Common myeloid progenitor, CD34-positive (primary cell): ENCODE data around the gene SERTAD4. TPM values are rescaled to one million over a fixed set of nuclear protein-coding genes. Genes with fewer than 3 reads are reported as not detected.
"Not testable (repeated sequence)": the region's sequence is repeated elsewhere in the genome, so short reads cannot be mapped to it uniquely, and the experiment has no call there.

Experiments used
- CTCF ChIA-PET: fragments of 350-600 bp; sonication (Branson Sonifier 250); formaldehyde crosslinking; loops from one replicate; lab custom pipeline; 2021; ENCODE audit warnings: antibody characterized with exemption; lab: Charles Lee
- POLR2A ChIA-PET: fragments of 350-600 bp; sonication (Branson Sonifier 250); formaldehyde crosslinking; loops from one replicate; lab custom pipeline; 2021; ENCODE audit warnings: antibody characterized with exemption; lab: Charles Lee
- DNase-seq, 3 donors: peaks; one replicate each; pipeline versions ENCODE4 v3.0.0 to v3.0.0-alpha.2; 2013
- H3K27ac ChIP-seq, 2 experiments: 1 replicate in 1 of 2; 2 replicates in 1 of 2; pipeline ENCODE4 v1.7.0; 2013; ENCODE audit warnings: inconsistent platforms in 2 of 2, low read length in 2 of 2, mild to moderate bottlenecking in 2 of 2, low read depth in 1 of 2, moderate library complexity in 1 of 2; ENCODE audit not compliant: severe bottlenecking in 2 of 2, insufficient read depth in 1 of 2, poor library complexity in 1 of 2
- H3K27me3 ChIP-seq, 5 experiments: replicated peaks in 2 of 5; 1 replicate in 3 of 5; 2 replicates in 2 of 5; pipeline versions ENCODE4 v1.6.1 to v1.7.0; 2013; ENCODE audit warnings: low read length in 4 of 5, mild to moderate bottlenecking in 2 of 5, moderate library complexity in 2 of 5, inconsistent platforms in 1 of 5; ENCODE audit not compliant: insufficient read depth in 5 of 5, control insufficient read depth in 4 of 5
- H3K36me3 ChIP-seq, 4 experiments: 1 replicate in 2 of 4; 2 replicates in 2 of 4; pipeline versions ENCODE4 v1.6.1 to v1.7.0; 2013; ENCODE audit warnings: low read length in 3 of 4, control low read depth in 1 of 4, mild to moderate bottlenecking in 1 of 4; ENCODE audit not compliant: control insufficient read depth in 4 of 4, insufficient read depth in 4 of 4
- H3K4me1 ChIP-seq, 4 experiments: 1 replicate in 3 of 4; 2 replicates in 1 of 4; pipeline versions ENCODE4 v1.6.1 to v1.7.1; 2013; ENCODE audit warnings: low read length in 3 of 4, mild to moderate bottlenecking in 3 of 4, control low read depth in 1 of 4, inconsistent platforms in 1 of 4, moderate library complexity in 1 of 4; ENCODE audit not compliant: control insufficient read depth in 4 of 4, insufficient read depth in 4 of 4; ENCODE audit errors: control extremely low read depth in 1 of 4
- H3K4me3 ChIP-seq, 7 experiments: 1 replicate in 4 of 7; 2 replicates in 3 of 7; pipeline versions ENCODE4 v1.5.1 to v1.7.0; 2013; ENCODE audit warnings: mild to moderate bottlenecking in 7 of 7, low read length in 6 of 7, moderate library complexity in 6 of 7, inconsistent platforms in 2 of 7, low read depth in 2 of 7, control low read depth in 1 of 7; ENCODE audit not compliant: insufficient read depth in 4 of 7, control insufficient read depth in 1 of 7; ENCODE audit errors: extremely low read depth in 1 of 7
- H3K9me3 ChIP-seq, 5 experiments: 1 replicate in 4 of 5; 2 replicates in 1 of 5; pipeline versions ENCODE4 v1.6.1 to v1.7.1; 2013; ENCODE audit warnings: low read length in 4 of 5, mild to moderate bottlenecking in 2 of 5, inconsistent platforms in 1 of 5, low read depth in 1 of 5, moderate library complexity in 1 of 5; ENCODE audit not compliant: control insufficient read depth in 4 of 5, insufficient read depth in 2 of 5; ENCODE audit errors: control extremely low read depth in 1 of 5
- WGBS: methylation state at CpG from one replicate; pipeline ENCODE4 v1.1.5; 2013; ENCODE audit not compliant: insufficient coverage; 5-methylcytosine and 5-hydroxymethylcytosine counted together
- polyA plus RNA-seq: library from polyadenylated mRNA; unstranded; fragments of 120-200 nt; gene quantifications from one replicate; pipeline ENCODE4 v1.2.1, GENCODE V29; 2013

Gene SERTAD4
- polyA plus RNA-seq: not detected

- Histone ChIP-seq H3K36me3 (no peaks in the 10 kb centered on the region), H3K27ac (no peak within 1 kb of the TSS), H3K27me3 (peaks cover 20 to 95% (median 29%) of the 10 kb centered on the region in 5 experiments), H3K4me1 (peaks cover 0 to 27% (median 18%) of the 10 kb centered on the region in 4 experiments), H3K9me3 (no peaks in the 10 kb centered on the region), H3K4me3 (peak within 1 kb of the TSS; percentile 3 to 59 (median 32))
- DNase-seq: peak in 2 of 3 donors; percentile 19 to 38
- POLR2A ChIA-PET: no interaction called here
- CTCF ChIA-PET: no interaction called here
- WGBS: 0% methylated on average over 59 of the region's 81 CpGs
These were observed at the start of gene SERTAD4 for GRCh38 chr1:210232511-210233215. Gene SERTAD4 (plus strand): TSS chr1:210232796. CDS start chr1:210237961, 5,165 bp downstream.

DNA sequence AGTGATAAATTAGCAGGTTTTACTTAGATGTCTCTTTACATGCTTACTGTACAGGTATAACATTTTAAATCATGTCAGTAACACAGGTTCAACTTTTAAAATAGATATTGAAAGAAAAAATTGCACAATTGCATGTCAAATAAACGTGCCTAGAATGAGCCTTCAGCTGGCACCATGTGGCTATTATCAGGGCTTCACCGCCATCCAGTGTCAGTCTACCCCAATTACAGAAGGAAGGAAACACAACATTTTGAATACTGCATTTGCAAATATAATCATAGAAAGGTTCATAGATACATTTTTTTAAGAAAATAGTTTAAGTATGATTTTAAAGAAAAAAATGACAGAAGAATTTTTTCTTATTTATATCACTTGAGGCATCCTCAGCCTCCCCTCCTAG is 47.5 kb upstream of the SERTAD4 start:
- CTCF ChIA-PET: no interaction called here
- no peaks in the 10 kb centered on the region for H3K4me1 ChIP-seq
- DNase-seq: no peak
- no peak overlapping the region for H3K27ac ChIP-seq
- H3K4me3 ChIP-seq: no peak overlapping the region
- POLR2A ChIA-PET: no interaction called here
- H3K36me3 ChIP-seq: no peaks in the 10 kb centered on the region
- peaks cover 0 to 4% (median 0%) of the 10 kb centered on the region in 5 experiments for H3K27me3 ChIP-seq
- 33% methylated on average over 1 of the region's 2 CpGs for WGBS
- no peaks in the 10 kb centered on the region for H3K9me3 ChIP-seq

DNA sequence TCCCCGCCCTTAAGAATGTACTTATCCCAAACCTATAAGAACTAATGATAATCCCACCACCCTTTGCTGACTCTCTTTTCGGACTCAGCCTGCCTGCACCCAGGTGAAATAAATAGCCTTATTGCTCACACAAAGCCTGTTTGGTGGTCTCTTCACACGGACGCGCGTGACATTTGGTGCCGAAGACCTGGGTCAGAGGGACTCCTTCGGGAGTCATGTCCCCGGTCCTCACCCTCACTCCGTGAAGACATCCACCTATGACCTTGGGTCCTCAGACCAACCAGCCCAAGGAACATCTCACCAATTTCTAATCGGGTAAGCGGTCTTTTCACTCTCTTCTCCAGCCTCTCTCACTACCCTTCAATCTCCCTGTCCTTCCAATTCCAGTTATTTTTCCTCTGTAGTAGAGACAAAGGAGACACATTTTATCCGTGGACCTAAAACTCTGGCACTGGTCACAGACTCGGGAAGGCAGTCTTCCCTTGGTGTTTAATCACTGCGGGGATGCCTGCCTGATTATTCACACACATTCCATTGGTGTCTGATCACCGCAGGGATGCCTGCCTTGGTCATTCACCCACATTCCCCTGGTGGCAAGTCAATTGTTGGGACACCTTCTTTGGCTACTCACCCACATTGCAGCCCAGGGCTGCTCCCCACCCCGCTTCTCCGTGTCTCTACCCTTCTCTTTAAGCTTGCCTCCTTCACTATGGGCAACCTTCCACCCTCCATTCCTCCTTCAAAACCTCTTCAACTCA is 44.6 kb upstream of the SERTAD4 start:
- POLR2A ChIA-PET, H3K4me1 ChIP-seq, H3K36me3 ChIP-seq, H3K27ac ChIP-seq, DNase-seq, CTCF ChIA-PET, H3K4me3 ChIP-seq, H3K27me3 ChIP-seq, H3K9me3 ChIP-seq: not testable (repeated sequence)
- 92% methylated on average over 17 of the region's 18 CpGs for WGBS

DNA sequence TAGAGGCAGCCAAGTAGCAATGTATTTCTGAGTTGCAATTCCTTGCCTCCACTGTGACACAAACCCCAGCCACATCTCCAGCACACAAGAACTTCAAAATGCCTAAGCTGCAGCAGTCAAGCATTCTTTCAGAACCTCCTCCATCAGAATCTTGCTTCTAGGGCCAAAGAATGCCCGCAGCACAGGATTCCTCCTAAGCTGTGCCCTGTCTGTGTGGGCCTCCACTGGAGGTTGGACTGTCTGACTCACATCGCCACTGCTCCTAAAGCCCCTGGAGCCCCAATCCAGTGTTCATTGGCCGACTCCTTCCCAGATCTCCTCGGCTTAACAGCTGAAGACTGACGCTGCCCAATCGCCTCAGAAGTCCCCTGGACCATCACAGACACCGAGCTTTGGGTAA is 43.2 kb upstream of the SERTAD4 start:
- Histone ChIP-seq H3K27ac (no peak overlapping the region), H3K4me3 (no peak overlapping the region), H3K36me3 (no peaks in the 10 kb centered on the region), H3K27me3 (peaks cover 0 to 2% (median 0%) of the 10 kb centered on the region in 5 experiments), H3K4me1 (no peaks in the 10 kb centered on the region), H3K9me3 (no peaks in the 10 kb centered on the region)
- no peak for DNase-seq
- ChIA-PET CTCF (no interaction called here), POLR2A (no interaction called here)
- 96% methylated on average over 7 of the region's 7 CpGs for WGBS

- no peak for DNase-seq
- H3K27me3 ChIP-seq: peaks cover 0 to 4% (median 0%) of the 10 kb centered on the region in 5 experiments
- 100% methylated on average over 4 of the region's 8 CpGs for WGBS
- H3K4me1 ChIP-seq: no peaks in the 10 kb centered on the region
- CTCF ChIA-PET: no interaction called here
- POLR2A ChIA-PET: interaction anchor here (0.7 kb wide), 1 partner anchor 132 kb away, joined by 5 read pairs; no protein-coding TSS in a partner anchor
- peaks cover 0 to 11% (median 3%) of the 10 kb centered on the region in 5 experiments for H3K9me3 ChIP-seq
- no peaks in the 10 kb centered on the region for H3K36me3 ChIP-seq
- H3K4me3 ChIP-seq: no peak overlapping the region
- no peak overlapping the region for H3K27ac ChIP-seq
These were observed 36.9 kb upstream of the SERTAD4 start for GRCh38 chr1:210195635-210196160.

GRCh38 chr1:210196266-210196665 is 36.3 kb upstream of the SERTAD4 start:
- H3K4me3 ChIP-seq, H3K27ac ChIP-seq, H3K27me3 ChIP-seq, H3K4me1 ChIP-seq, CTCF ChIA-PET, H3K36me3 ChIP-seq: not testable (repeated sequence)
- POLR2A ChIA-PET: interaction anchor here (0.6 to 0.7 kb wide), 2 partner anchors 55 to 132 kb away, joined by 3 to 5 read pairs; no protein-coding TSS in a partner anchor
- peak in 2 of 3 donors; percentile 3 to 4 for DNase-seq
- 85% methylated on average over 2 of the region's 5 CpGs for WGBS
- H3K9me3 ChIP-seq: peaks cover 0 to 11% (median 3%) of the 10 kb centered on the region in 5 experiments
